H9 (cell line): ENCODE data around the gene FADS3. TPM values are rescaled to one million over a fixed set of nuclear protein-coding genes. Genes with fewer than 3 reads are reported as not detected.

Experiments used
- DNase-seq: peaks from one replicate; pipeline ENCODE4 v3.0.0-alpha.2; 2017
- H2AFZ ChIP-seq: one replicate; pipeline ENCODE4 v1.6.1; 2013; ENCODE audit warnings: mild to moderate bottlenecking, low read length, control low read depth, moderate library complexity
- H2AK5ac ChIP-seq: 2 replicates; pipeline ENCODE4 v1.6.1; 2013; ENCODE audit warnings: low read length, control low read depth, mixed read lengths; ENCODE audit not compliant: insufficient read length
- H2BK120ac ChIP-seq: one replicate; pipeline ENCODE4 v1.6.1; 2013; ENCODE audit warnings: low read depth, mild to moderate bottlenecking, low read length, control low read depth, inconsistent platforms; ENCODE audit not compliant: poor library complexity, severe bottlenecking
- H2BK12ac ChIP-seq: 2 replicates; pipeline ENCODE4 v1.6.1; 2013; ENCODE audit warnings: low read length, control low read depth, mixed read lengths, low read depth; ENCODE audit not compliant: insufficient read length
- H2BK15ac ChIP-seq: 2 replicates; pipeline ENCODE4 v1.6.1; 2013; ENCODE audit warnings: low read depth, low read length, control low read depth
- H2BK20ac ChIP-seq: one replicate; pipeline ENCODE4 v1.6.1; 2013; ENCODE audit warnings: low read depth, mild to moderate bottlenecking, low read length, control low read depth, inconsistent platforms; ENCODE audit not compliant: poor library complexity, severe bottlenecking
- H2BK5ac ChIP-seq: 2 replicates; pipeline ENCODE4 v1.6.1; 2013; ENCODE audit warnings: low read length, control low read depth, mixed read lengths; ENCODE audit not compliant: insufficient read length
- H3K14ac ChIP-seq: 2 replicates; pipeline ENCODE4 v1.6.1; 2013; ENCODE audit warnings: low read length, control low read depth; ENCODE audit not compliant: insufficient read depth
- H3K18ac ChIP-seq: 2 replicates; pipeline ENCODE4 v1.6.1; 2013; ENCODE audit warnings: low read depth, mild to moderate bottlenecking, mixed read lengths, low read length, control low read depth; ENCODE audit not compliant: insufficient read length
- H3K23ac ChIP-seq: 2 replicates; pipeline ENCODE4 v1.6.1; 2013; ENCODE audit warnings: low read length, control low read depth, mixed read lengths, low read depth; ENCODE audit not compliant: insufficient read length
- H3K23me2 ChIP-seq: 2 replicates; pipeline ENCODE4 v1.6.1; 2013; ENCODE audit warnings: low read depth, mild to moderate bottlenecking, mixed read lengths, low read length, control low read depth; ENCODE audit not compliant: insufficient read length, poor library complexity, severe bottlenecking
- H3K27ac ChIP-seq: 2 replicates; pipeline ENCODE4 v1.5.1; 2013; ENCODE audit warnings: low read length, control low read depth, mixed read lengths, low read depth; ENCODE audit not compliant: insufficient read length
- H3K27me3 ChIP-seq: 2 replicates; pipeline ENCODE4 v1.6.1; 2013; ENCODE audit warnings: low read length, control low read depth, inconsistent platforms; ENCODE audit not compliant: insufficient read depth
- H3K4ac ChIP-seq: 2 replicates; pipeline ENCODE4 v1.6.1; 2013; ENCODE audit warnings: low read depth, mild to moderate bottlenecking, control low read depth, inconsistent platforms, low read length, moderate library complexity
- H3K4me1 ChIP-seq: 2 replicates; pipeline ENCODE4 v1.6.1; 2013; ENCODE audit warnings: low read length, control low read depth, inconsistent platforms; ENCODE audit not compliant: insufficient read depth
- H3K4me2 ChIP-seq: 2 replicates; pipeline ENCODE4 v1.6.1; 2013; ENCODE audit warnings: low read length, control low read depth, mixed read lengths; ENCODE audit not compliant: insufficient read length, insufficient read depth
- H3K56ac ChIP-seq: 2 replicates; pipeline ENCODE4 v1.6.1; 2013; ENCODE audit warnings: low read depth, mild to moderate bottlenecking, mixed read lengths, low read length, control low read depth; ENCODE audit not compliant: insufficient read length
- H3K79me1 ChIP-seq: 2 replicates; pipeline ENCODE4 v1.6.1; 2013; ENCODE audit warnings: low read depth, mild to moderate bottlenecking, moderate library complexity, low read length, control low read depth, inconsistent platforms; ENCODE audit not compliant: insufficient read depth, poor library complexity, severe bottlenecking
- H3K79me2 ChIP-seq: 2 replicates; pipeline ENCODE4 v1.6.1; 2013; ENCODE audit warnings: low read length, control low read depth, inconsistent platforms; ENCODE audit not compliant: insufficient read depth
- H3K9ac ChIP-seq: 2 replicates; pipeline ENCODE4 v1.6.1; 2013; ENCODE audit warnings: low read length, control low read depth, mixed read lengths; ENCODE audit not compliant: insufficient read length; ENCODE audit errors: extremely low read depth
- H3K9me3 ChIP-seq: one replicate; pipeline ENCODE4 v1.6.1; 2013; ENCODE audit warnings: low read depth, low read length, inconsistent platforms; ENCODE audit not compliant: control insufficient read depth
- H3T11ph ChIP-seq: one replicate; pipeline ENCODE4 v1.6.1; 2013; ENCODE audit warnings: mild to moderate bottlenecking, low read length, control low read depth, inconsistent platforms
- H4K20me1 ChIP-seq: one replicate; pipeline ENCODE4 v1.6.1; 2013; ENCODE audit not compliant: control insufficient read depth, insufficient read length, insufficient read depth
- H4K5ac ChIP-seq: 2 replicates; pipeline ENCODE4 v1.6.1; 2013; ENCODE audit warnings: low read depth, mild to moderate bottlenecking, mixed read lengths, low read length, control low read depth; ENCODE audit not compliant: insufficient read length
- H4K8ac ChIP-seq: replicated peaks from 2 replicates; pipeline ENCODE4 v1.6.1; 2013; ENCODE audit warnings: low read length, control low read depth, mixed read lengths, low read depth; ENCODE audit not compliant: insufficient read length
- H4K91ac ChIP-seq: 2 replicates; pipeline ENCODE4 v1.6.1; 2013; ENCODE audit warnings: low read depth, mild to moderate bottlenecking, moderate library complexity, mixed read lengths, low read length, control low read depth; ENCODE audit not compliant: insufficient read length
- H3K27ac Mint-ChIP-seq, 3 experiments: 2 replicates in 2 of 3; 3 replicates in 1 of 3; pipeline ENCODE4 v1.8.0; 2020 to 2021; ENCODE audit warnings: mixed read lengths in 3 of 3, mild to moderate bottlenecking in 1 of 3, moderate library complexity in 1 of 3
- H3K27me3 Mint-ChIP-seq: 2 replicates; pipeline ENCODE4 v1.8.0; 2021; ENCODE audit warnings: low read depth, mild to moderate bottlenecking, moderate library complexity, mixed read lengths
- H3K36me3 Mint-ChIP-seq, 3 experiments: 2 replicates in 2 of 3; 3 replicates in 1 of 3; pipeline ENCODE4 v1.8.0; 2020 to 2021; ENCODE audit warnings: low read depth in 3 of 3, mixed read lengths in 3 of 3; ENCODE audit not compliant: insufficient read depth in 1 of 3
- H3K4me1 Mint-ChIP-seq, 2 experiments: 2 replicates each; pipeline ENCODE4 v1.8.0; 2020; ENCODE audit warnings: mixed read lengths in 2 of 2
- H3K4me3 Mint-ChIP-seq, 2 experiments: 2 replicates in 1 of 2; 3 replicates in 1 of 2; pipeline ENCODE4 v1.8.0; 2020 to 2021; ENCODE audit warnings: mild to moderate bottlenecking in 2 of 2, mixed read lengths in 2 of 2, moderate library complexity in 1 of 2
- H3K9me3 Mint-ChIP-seq, 2 experiments: 2 replicates in 1 of 2; 3 replicates in 1 of 2; pipeline ENCODE4 v1.8.0; 2020; ENCODE audit warnings: mild to moderate bottlenecking in 2 of 2, mixed read lengths in 2 of 2, moderate library complexity in 1 of 2
- CTCF ChIP-seq: fragments of 200-600 bp; sonication (generic); conservative IDR thresholded peaks from 3 replicates; pipeline ENCODE4 v1.8.0; 2021; ENCODE audit warnings: antibody characterized with exemption, mild to moderate bottlenecking
- WGBS: extraction: QIAGEN DNeasy Blood & Tissue Kit; methylation state at CpG from one replicate; pipeline ENCODE4 v1.1.7; 2013; ENCODE audit warnings: missing lambda C conversion rate, low lambda C conversion rate, mixed read lengths; ENCODE audit not compliant: insufficient read length; ENCODE audit errors: extremely low coverage; 5-methylcytosine and 5-hydroxymethylcytosine counted together
- total RNA-seq: library from RNA; stranded (reverse); gene quantifications from 2 replicates; pipeline ENCODE4 v1.2.1, GENCODE V29; 2021

The FADS3 gene
- total RNA-seq, 1 experiment from 2014 or later: 34.9 TPM

- no peak overlapping the region for H2BK15ac ChIP-seq
- no peak overlapping the region for H2AK5ac ChIP-seq
Observed at GRCh38 chr11:61851113-61851899, 40.0 kb downstream of the FADS3 start.

More at GRCh38 chr11:61851113-61851899, 40.0 kb downstream of the FADS3 start:
- Histone ChIP-seq H2BK120ac (no peak overlapping the region), H4K20me1 (no peaks in the 10 kb centered on the region), H3T11ph (no peak overlapping the region), H3K4ac (no peak overlapping the region), H3K23ac (no peak overlapping the region), H3K27me3 (no peaks in the 10 kb centered on the region), H4K8ac (no peak overlapping the region), H3K4me2 (no peak overlapping the region), H2BK12ac (no peak overlapping the region), H2BK20ac (no peak overlapping the region), H3K4me1 (no peaks in the 10 kb centered on the region), H3K14ac (no peak overlapping the region), H3K18ac (no peak overlapping the region), H3K9ac (no peak overlapping the region), H3K23me2 (no peaks in the 10 kb centered on the region), H3K27ac (no peak overlapping the region), H3K79me2 (no peaks in the 10 kb centered on the region; the same call in 1 of the 2 replicates), H4K91ac (no peak overlapping the region), H3K56ac (no peak overlapping the region), H4K5ac (no peak overlapping the region), H2BK5ac (no peak overlapping the region), H2AFZ (no peak overlapping the region), H3K79me1 (no peaks in the 10 kb centered on the region), H3K9me3 (no peaks in the 10 kb centered on the region)
- TF ChIP-seq CTCF: no peak
- no peaks in the 10 kb centered on the region for H3K4me1 Mint-ChIP-seq
- no peak overlapping the region for H3K27ac Mint-ChIP-seq
- no peak for DNase-seq
- peaks cover 66 to 87% (median 80%) of the 10 kb centered on the region in 3 experiments for H3K36me3 Mint-ChIP-seq
- no peak overlapping the region for H3K4me3 Mint-ChIP-seq
- WGBS: no CpG with 5 or more reads among the region's 24 CpGs
- H3K27me3 Mint-ChIP-seq: no peaks in the 10 kb centered on the region
- H3K9me3 Mint-ChIP-seq: no peaks in the 10 kb centered on the region; a peak in 1 of 5 replicates
